Aorta (tissue), 5 donors: ENCODE results near the gene B4GALT2. TPM values are rescaled to one million over a fixed set of nuclear protein-coding genes. Genes with fewer than 3 reads are reported as not detected.

Experiments used
- ATAC-seq: fragments of 200-7000 bp; cut with Tn5 transposase; one replicate; pipeline ENCODE4 v1.9.1; 2022; ENCODE audit warnings: moderate library complexity; ENCODE audit not compliant: low FRiP score
- DNase-seq, 2 donors: peaks; one replicate each; pipeline ENCODE4 v3.0.0-alpha.2; 2020
- H3K27ac ChIP-seq, 2 donors: one replicate each; pipeline ENCODE4 v1.5.1; 2013; ENCODE audit warnings: low read length in 2 of 2, mild to moderate bottlenecking in 2 of 2, moderate library complexity in 2 of 2, control low read depth in 1 of 2, inconsistent platforms in 1 of 2, low read depth in 1 of 2
- H3K27me3 ChIP-seq, 2 donors: one replicate each; pipeline ENCODE4 v1.6.1; 2013; ENCODE audit warnings: control low read depth in 1 of 2, low read length in 1 of 2, mild to moderate bottlenecking in 1 of 2, moderate library complexity in 1 of 2; ENCODE audit not compliant: insufficient read depth in 2 of 2, control insufficient read depth in 1 of 2
- H3K36me3 ChIP-seq, 2 donors: one replicate each; pipeline ENCODE4 v1.6.1; 2013; ENCODE audit warnings: control low read depth in 1 of 2, low read length in 1 of 2, mild to moderate bottlenecking in 1 of 2; ENCODE audit not compliant: insufficient read depth in 2 of 2, control insufficient read depth in 1 of 2
- H3K4me1 ChIP-seq, 2 donors: one replicate each; pipeline ENCODE4 v1.6.1; 2013; ENCODE audit warnings: low read length in 2 of 2, control low read depth in 1 of 2, mild to moderate bottlenecking in 1 of 2, moderate library complexity in 1 of 2; ENCODE audit not compliant: insufficient read depth in 2 of 2, control insufficient read depth in 1 of 2
- H3K4me3 ChIP-seq, 2 donors: one replicate each; pipeline ENCODE4 v1.5.1; 2013; ENCODE audit warnings: low read length in 2 of 2, control low read depth in 1 of 2, mild to moderate bottlenecking in 1 of 2
- H3K9me3 ChIP-seq: one replicate; pipeline ENCODE4 v1.6.1; 2013; ENCODE audit warnings: mild to moderate bottlenecking, low read length; ENCODE audit not compliant: control insufficient read depth
- WGBS, 2 donors: extraction: QIAGEN DNeasy Blood & Tissue Kit; methylation state at CpG; one replicate each; pipeline ENCODE4 v1.1.7; 2013; 5-methylcytosine and 5-hydroxymethylcytosine counted together
- intact Hi-C, 2 donors: fragments of 100-400 bp; cut with DNase I; formaldehyde crosslinking; loops; one replicate each; pipeline versions ENCODE4 v1.14.2 to v1.15.0; 2022
- polyA plus RNA-seq, 2 donors: library from polyadenylated mRNA; stranded (reverse); fragments of 200-250 nt; gene quantifications; one replicate each; pipeline ENCODE4 v1.2.3, GENCODE V29; 2013
- total RNA-seq, 2 donors: library from RNA; stranded (reverse); fragmentation: NEBNext Ultra II Directional; extraction: Animal tissue kit (Norgen Biotek cat#: 25700); gene quantifications; one replicate each; pipeline ENCODE4 v1.2.1, GENCODE V29; 2021
- donor health status: healthy with polysubstance abuse.
- donor health status: Bipolar disorder and iron deficiency.
- donor health status: DM: no; HTN: no; CAD: no.
- donor health status: DM: no; HTN: no; CAD: no.
- donor health status: DM: yes; HTN: yes; CAD: no.

B4GALT2 gene
- total and polyA plus RNA-seq, 4 donors, result 31.8 to 40.2 (median 33.5) TPM

DNA sequence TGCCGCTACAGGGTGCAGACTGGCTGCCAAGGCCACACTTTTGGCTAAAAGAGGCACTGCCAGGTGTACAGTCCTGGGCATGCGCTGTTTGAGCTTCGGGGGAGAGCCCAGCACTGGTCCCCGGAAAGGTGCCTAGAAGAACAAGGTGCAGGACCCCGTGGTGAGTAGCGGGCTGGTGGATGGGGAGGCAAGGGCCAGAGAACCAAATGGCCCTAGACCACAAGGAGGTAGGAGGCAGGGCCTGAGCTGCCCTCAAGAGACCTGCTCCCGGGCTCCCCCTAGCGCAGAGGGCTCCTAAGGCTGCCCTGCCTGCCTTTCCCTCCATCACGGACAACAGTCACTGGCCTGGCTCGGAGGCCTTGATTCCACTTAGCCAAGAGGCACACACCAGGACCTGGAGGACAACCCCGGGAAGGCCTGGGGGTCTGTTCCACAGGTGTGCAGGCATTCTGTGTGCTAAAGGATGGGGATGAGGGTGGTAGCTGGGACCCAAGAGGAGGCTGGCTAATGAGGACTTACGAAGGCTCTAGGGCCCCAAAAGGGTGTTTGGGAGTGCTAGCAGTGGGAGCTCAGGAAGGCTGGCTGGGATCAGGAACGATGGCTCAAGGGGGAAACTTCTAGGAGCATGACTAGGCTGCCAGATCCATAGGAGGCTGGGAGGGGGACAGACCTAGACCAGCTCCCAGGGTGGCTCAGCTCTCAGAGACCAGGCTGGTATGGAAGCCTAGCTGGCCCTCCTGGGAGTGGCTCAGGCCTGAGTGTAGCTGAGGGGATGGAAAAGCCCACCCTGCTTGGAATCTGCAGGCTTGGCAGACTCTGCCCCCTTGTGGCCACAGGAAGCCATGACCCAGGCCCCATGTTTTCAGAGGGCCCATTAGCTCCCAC is 44.7 kb upstream of the B4GALT2 start:
- Histone ChIP-seq H3K27me3 (no peaks in the 10 kb centered on the region), H3K27ac (no peak overlapping the region), H3K4me1 (no peaks in the 10 kb centered on the region), H3K9me3 (no peaks in the 10 kb centered on the region), H3K4me3 (no peak overlapping the region), H3K36me3 (no peaks in the 10 kb centered on the region)
- DNase-seq (peak; percentile 70 to 88), ATAC-seq (peak; percentile 63)
- intact Hi-C loops, result loop anchor here (1.0 to 10.0 kb wide), 3 partner anchors 168 to 400 kb away; partner anchors contain the start of gene PTPRF (in 1 of the 2)
- WGBS, 2 donors, result 35 to 41% methylated on average over 12 to 13 of the region's 13 CpGs

DNA sequence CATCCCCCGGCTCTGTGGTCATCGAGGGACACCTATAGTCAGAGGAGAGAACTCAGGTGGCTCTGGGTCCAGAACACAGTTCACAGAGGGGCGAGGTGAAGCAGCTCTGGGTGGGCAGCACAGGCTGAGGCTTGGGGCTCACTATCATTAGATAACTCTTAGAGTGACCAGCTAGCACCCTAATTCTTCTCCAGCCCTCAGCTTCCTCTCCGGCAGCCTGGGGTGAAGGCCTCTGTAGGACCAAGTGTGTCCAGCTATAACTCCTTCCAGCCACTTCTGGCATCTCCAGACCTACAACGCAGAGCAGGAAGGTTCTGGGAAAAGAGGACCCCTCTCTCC is 44.1 kb upstream of the B4GALT2 start:
- no peak for DNase-seq
- Histone ChIP-seq H3K36me3 (no peaks in the 10 kb centered on the region), H3K27me3 (no peaks in the 10 kb centered on the region), H3K9me3 (no peaks in the 10 kb centered on the region), H3K27ac (no peak overlapping the region), H3K4me3 (no peak overlapping the region), H3K4me1 (no peaks in the 10 kb centered on the region)
- intact Hi-C loops, result loop anchor here (1.0 to 10.0 kb wide), 3 partner anchors 168 to 400 kb away; partner anchors contain the start of gene PTPRF (in 1 of the 2)
- WGBS, 2 donors, result 68 to 82% methylated on average over 5 of the region's 5 CpGs
- ATAC-seq, result no peak

DNA sequence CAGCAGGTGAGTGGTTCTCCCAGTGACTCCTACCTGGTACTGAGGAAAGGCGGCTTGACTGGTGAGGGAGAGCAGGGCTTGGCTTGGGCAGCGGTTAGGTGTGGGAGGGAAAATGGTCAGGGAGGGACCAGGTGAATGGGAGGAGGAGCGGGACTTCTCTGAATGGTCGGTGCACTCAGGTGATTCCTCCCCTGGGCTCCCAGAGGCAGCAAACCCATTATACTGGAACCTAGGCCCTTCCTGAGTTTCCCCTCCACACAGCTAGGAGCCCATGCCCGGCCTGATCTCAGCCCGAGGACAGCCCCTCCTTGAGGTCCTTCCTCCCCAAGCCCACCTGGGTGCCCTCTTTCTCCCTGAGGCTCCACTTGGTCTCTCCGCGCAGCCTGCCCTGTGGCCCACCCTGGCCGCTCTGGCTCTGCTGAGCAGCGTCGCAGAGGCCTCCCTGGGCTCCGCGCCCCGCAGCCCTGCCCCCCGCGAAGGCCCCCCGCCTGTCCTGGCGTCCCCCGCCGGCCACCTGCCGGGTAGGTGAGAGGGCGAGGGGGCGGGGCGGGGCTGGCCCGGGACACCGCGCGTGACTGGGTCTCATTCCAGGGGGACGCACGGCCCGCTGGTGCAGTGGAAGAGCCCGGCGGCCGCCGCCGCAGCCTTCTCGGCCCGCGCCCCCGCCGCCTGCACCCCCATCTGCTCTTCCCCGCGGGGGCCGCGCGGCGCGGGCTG is 43.1 kb upstream of the B4GALT2 start:
- ATAC-seq (no peak), DNase-seq (peak in 1 of 2 donors; percentile 78)
- no peaks in the 10 kb centered on the region for H3K4me1 ChIP-seq
- no peaks in the 10 kb centered on the region for H3K36me3 ChIP-seq
- H3K9me3 ChIP-seq, result no peaks in the 10 kb centered on the region
- no peak overlapping the region for H3K27ac ChIP-seq
- 11 to 16% methylated on average over 33 to 48 of the region's 48 CpGs for WGBS, 2 donors
- intact Hi-C loops, result loop anchor here in 1 of 2 donors (2.0 to 10.0 kb wide), 2 partner anchors 169 to 401 kb away; partner anchors contain the start of gene PTPRF
- H3K4me3 ChIP-seq, result peak overlapping the region; percentile 8 to 28
- no peaks in the 10 kb centered on the region for H3K27me3 ChIP-seq

DNA sequence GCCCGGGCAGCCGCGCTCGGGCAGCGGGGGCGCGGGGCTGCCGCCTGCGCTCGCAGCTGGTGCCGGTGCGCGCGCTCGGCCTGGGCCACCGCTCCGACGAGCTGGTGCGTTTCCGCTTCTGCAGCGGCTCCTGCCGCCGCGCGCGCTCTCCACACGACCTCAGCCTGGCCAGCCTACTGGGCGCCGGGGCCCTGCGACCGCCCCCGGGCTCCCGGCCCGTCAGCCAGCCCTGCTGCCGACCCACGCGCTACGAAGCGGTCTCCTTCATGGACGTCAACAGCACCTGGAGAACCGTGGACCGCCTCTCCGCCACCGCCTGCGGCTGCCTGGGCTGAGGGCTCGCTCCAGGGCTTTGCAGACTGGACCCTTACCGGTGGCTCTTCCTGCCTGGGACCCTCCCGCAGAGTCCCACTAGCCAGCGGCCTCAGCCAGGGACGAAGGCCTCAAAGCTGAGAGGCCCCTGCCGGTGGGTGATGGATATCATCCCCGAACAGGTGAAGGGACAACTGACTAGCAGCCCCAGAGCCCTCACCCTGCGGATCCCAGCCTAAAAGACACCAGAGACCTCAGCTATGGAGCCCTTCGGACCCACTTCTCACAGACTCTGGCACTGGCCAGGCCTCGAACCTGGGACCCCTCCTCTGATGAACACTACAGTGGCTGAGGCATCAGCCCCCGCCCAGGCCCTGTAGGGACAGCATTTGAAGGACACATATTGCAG is 42.4 kb upstream of the B4GALT2 start:
- Histone ChIP-seq H3K9me3 (no peaks in the 10 kb centered on the region), H3K27me3 (no peaks in the 10 kb centered on the region), H3K4me1 (no peaks in the 10 kb centered on the region), H3K36me3 (no peaks in the 10 kb centered on the region), H3K4me3 (peak overlapping the region; percentile 8 to 28), H3K27ac (no peak overlapping the region)
- DNase-seq (peak; percentile 57 to 81), ATAC-seq (no peak)
- intact Hi-C loops, result loop anchor here in 1 of 2 donors (10.0 kb wide), 1 partner anchor 402 kb away; the partner anchor contains the start of gene PTPRF
- 13 to 21% methylated on average over 34 to 56 of the region's 56 CpGs for WGBS, 2 donors

DNA sequence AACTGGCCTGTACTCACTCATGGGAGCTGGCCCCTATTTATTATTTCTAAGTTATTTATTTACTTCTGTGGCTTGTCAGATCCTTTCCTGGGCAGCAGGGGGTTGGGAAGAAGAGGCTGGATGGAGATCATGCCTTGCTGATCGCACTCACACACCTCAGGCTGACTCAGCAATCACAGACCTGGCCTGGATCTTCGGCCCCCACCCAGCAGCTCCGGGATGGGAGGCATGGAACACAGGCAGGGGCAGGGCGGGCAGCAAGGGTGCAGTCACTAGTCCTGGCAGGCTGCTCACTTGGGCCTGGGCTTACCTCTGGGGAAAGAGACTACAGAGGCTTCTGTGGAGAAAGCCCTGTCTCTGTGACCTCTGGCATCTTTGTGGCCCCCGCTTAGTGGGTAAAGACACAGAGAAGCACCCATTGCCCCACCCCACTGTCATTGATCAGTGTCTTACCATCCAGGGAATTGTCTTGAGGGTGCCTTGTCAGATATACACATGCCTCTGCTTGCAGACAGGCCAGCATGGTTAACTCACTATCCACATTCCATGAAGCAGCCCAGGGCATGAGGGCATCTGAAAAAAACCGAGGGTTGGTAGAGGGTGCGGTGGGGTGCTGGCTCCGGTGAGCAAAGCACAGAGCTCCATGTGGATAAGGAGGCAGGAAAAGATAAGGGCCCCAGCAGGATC is 41.7 kb upstream of the B4GALT2 start:
- WGBS, 2 donors, result 93% methylated on average over 8 of the region's 8 CpGs
- DNase-seq (peak in 1 of 2 donors; percentile 54), ATAC-seq (no peak)
- Histone ChIP-seq H3K4me1 (no peaks in the 10 kb centered on the region), H3K27ac (no peak overlapping the region), H3K4me3 (no peak overlapping the region), H3K27me3 (no peaks in the 10 kb centered on the region), H3K36me3 (no peaks in the 10 kb centered on the region), H3K9me3 (no peaks in the 10 kb centered on the region)
- intact Hi-C loops, result loop anchor here in 1 of 2 donors (10.0 kb wide), 1 partner anchor 403 kb away; the partner anchor contains the start of gene PTPRF

DNA sequence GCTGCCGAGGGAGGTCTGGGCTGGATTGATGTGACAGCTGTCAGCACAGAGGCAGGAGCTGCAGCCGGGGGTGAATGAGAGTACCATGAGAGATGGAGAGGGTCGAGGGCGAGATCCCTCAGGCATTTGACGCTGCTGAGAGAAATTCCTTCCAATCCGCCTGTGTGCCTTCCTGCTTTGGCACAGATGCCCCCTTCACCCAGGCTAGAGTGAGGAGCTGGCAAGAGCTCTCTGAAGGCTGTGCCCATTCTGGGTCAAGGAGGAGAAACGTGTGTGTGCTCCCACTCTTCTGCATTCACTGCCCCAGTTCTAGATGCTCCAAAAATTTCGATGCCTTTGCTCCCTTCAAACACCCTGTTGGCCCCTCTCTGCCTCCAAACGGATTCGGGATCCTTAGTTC is 40.6 kb upstream of the B4GALT2 start:
- no peaks in the 10 kb centered on the region for H3K36me3 ChIP-seq
- DNase-seq (peak in 1 of 2 donors; percentile 41), ATAC-seq (no peak)
- H3K27ac ChIP-seq, result no peak overlapping the region
- H3K9me3 ChIP-seq, result no peaks in the 10 kb centered on the region
- H3K27me3 ChIP-seq, result no peaks in the 10 kb centered on the region
- WGBS, 2 donors, result 80 to 82% methylated on average over 10 of the region's 10 CpGs
- intact Hi-C loops, result loop anchor here in 1 of 2 donors (10.0 kb wide), 1 partner anchor 404 kb away; the partner anchor contains the start of gene PTPRF
- H3K4me1 ChIP-seq, result no peaks in the 10 kb centered on the region
- H3K4me3 ChIP-seq, result no peak overlapping the region

DNA sequence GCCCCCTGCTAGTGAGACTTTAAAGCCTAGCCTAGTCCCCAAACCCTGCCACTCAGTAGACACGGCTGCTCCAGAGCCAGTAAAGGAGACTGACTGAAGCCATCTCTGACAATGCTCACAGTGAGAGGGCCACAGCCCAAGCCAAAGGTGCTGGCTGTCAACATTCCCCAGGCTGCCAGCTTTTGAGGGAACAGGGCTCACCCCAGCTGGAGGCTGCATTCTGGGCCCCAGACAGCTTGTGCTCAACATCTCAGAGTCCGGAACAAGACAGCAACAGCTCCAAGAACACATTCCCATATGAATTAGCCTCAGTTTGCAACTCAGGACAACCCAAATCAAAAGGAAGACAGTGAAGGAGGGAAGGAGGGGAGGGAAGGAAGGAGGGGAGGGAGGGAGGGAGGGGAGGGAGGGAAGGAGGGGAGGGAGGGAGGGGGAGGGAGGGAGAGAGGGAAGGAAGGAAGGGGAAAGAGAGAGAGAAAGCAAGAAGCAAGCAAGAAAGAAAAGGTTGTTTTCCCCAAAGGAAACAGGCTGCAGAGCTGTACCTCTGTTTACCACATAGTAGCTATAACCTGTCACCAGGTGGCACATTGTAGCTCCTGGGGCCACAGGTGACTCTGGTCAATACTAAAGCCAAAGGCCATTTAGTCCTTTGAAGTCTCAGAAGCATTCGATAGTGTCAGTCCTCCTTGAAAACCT is 40.0 kb upstream of the B4GALT2 start:
- no peak for ATAC-seq
- H3K4me1 ChIP-seq, result no peaks in the 10 kb centered on the region

More for the DNA sequence above, 40.0 kb upstream of the B4GALT2 start:
- Histone ChIP-seq H3K9me3 (no peaks in the 10 kb centered on the region), H3K27ac (no peak overlapping the region), H3K27me3 (no peaks in the 10 kb centered on the region), H3K36me3 (no peaks in the 10 kb centered on the region), H3K4me3 (no peak overlapping the region)
- intact Hi-C loops, result loop anchor here in 1 of 2 donors (10.0 kb wide), 1 partner anchor 404 kb away; the partner anchor contains the start of gene PTPRF
- DNase-seq, result peak in 1 of 2 donors; percentile 12
- WGBS, 2 donors, result 82 to 89% methylated on average over 3 of the region's 3 CpGs
